A549 (cell line): ENCODE results near the gene PLXNB2. TPM values are rescaled to one million over a fixed set of nuclear protein-coding genes. Genes with fewer than 3 reads are reported as not detected.

Experiments used
- ATAC-seq, 2 experiments: fragments of 200-7000 bp in 1 of 2; fragments of >200 bp in 1 of 2; cut with Nextera tagmentation in 1 of 2; cut with Tn5 transposase in 1 of 2; 3 replicates each; pipeline versions ENCODE4 v1.8.0 to v1.9.1; 2018 to 2020; ENCODE audit warnings: mild to moderate bottlenecking in 1 of 2, moderate library complexity in 1 of 2
- CTCF ChIA-PET: fragments of 300-600 bp; sonication (Branson Sonifier 250); formaldehyde crosslinking; extraction: SDS; loops from one replicate; lab custom pipeline; 2021; ENCODE audit warnings: antibody characterized with exemption, inconsistent platforms; lab: Yijun Ruan, JAX
- POLR2A ChIA-PET: fragments of 350-600 bp; formaldehyde crosslinking; extraction: SDS; loops from one replicate; lab custom pipeline; 2021; ENCODE audit warnings: antibody characterized with exemption, inconsistent platforms; lab: Yijun Ruan, JAX
- DNase-seq, 2 experiments: peaks; one replicate each; pipeline versions ENCODE4 v3.0.0 to v3.0.0-alpha.2; 2011 to 2016; ENCODE audit warnings: low read depth in 1 of 2, low spot score in 1 of 2
- FAIRE-seq: peaks from 2 replicates; lab custom pipeline; 2011; peaks lifted over from hg19 to GRCh38; lab: Jason Lieb, UNC
- H3K27ac ChIP-seq, 2 experiments: fragments of >200 bp; sonication (Bioruptor Twin); formaldehyde crosslinking; 3 replicates each; pipeline ENCODE4 v1.5.1; 2016 to 2017
- H3K4me1 ChIP-seq: fragments of >200 bp; sonication (Bioruptor Twin); formaldehyde crosslinking; 3 replicates; pipeline ENCODE4 v1.6.1; 2016
- H3K4me2 ChIP-seq: fragments of >200 bp; sonication (Bioruptor Twin); formaldehyde crosslinking; 3 replicates; pipeline ENCODE4 v1.6.1; 2016
- H3K4me3 ChIP-seq: fragments of >200 bp; sonication (Bioruptor Twin); formaldehyde crosslinking; 3 replicates; pipeline ENCODE4 v1.5.1; 2016
- H3K9me3 ChIP-seq: fragments of >200 bp; sonication (Bioruptor Twin); formaldehyde crosslinking; 3 replicates; pipeline ENCODE4 v1.6.1; 2016
- BHLHE40 ChIP-seq: IDR thresholded peaks from 2 replicates; pipeline ENCODE4 v1.6.1; 2012; ENCODE audit warnings: low read depth, low read length, inconsistent platforms
- CBX2 ChIP-seq: fragments of 200-600 bp; sonication (generic); IDR thresholded peaks from 2 replicates; pipeline ENCODE4 v1.6.1; 2016; ENCODE audit warnings: low read depth, mild to moderate bottlenecking, borderline replicate concordance
- CBX8 ChIP-seq: fragments of 200-600 bp; sonication (generic); IDR thresholded peaks from 2 replicates; pipeline ENCODE4 v1.6.1; 2016
- CHD4 ChIP-seq: fragments of 200-600 bp; sonication (generic); IDR thresholded peaks from 2 replicates; pipeline ENCODE4 v1.6.1; 2016; ENCODE audit warnings: antibody characterized with exemption, mild to moderate bottlenecking, borderline replicate concordance
- E2F6 ChIP-seq: IDR thresholded peaks from 2 replicates; pipeline ENCODE4 v1.6.1; 2012; ENCODE audit warnings: low read depth, borderline replicate concordance
- EHF ChIP-seq: fragments of 250-450 bp; sonication (Bioruptor Pico); IDR thresholded peaks from 2 replicates; pipeline ENCODE4 v1.5.0; 2020; ENCODE audit warnings: mild to moderate bottlenecking
- EP300 ChIP-seq, 2 experiments: fragments of >200 bp; sonication (Bioruptor Twin); formaldehyde crosslinking; IDR thresholded peaks; 2 replicates in 1 of 2; 3 replicates in 1 of 2; pipeline ENCODE4 v1.6.1; 2016 to 2017
- HOXB5 ChIP-seq: fragments of 250-450 bp; sonication (Bioruptor Pico); IDR thresholded peaks from 2 replicates; pipeline ENCODE4 v1.5.0; 2020; ENCODE audit warnings: mild to moderate bottlenecking, moderate library complexity
- JUN ChIP-seq, 2 experiments: fragments of >200 bp; sonication (Bioruptor Twin); formaldehyde crosslinking; IDR thresholded peaks; 2 replicates in 1 of 2; 3 replicates in 1 of 2; pipeline ENCODE4 v1.6.1; 2016 to 2017
- MAX ChIP-seq: IDR thresholded peaks from 2 replicates; pipeline ENCODE4 v1.6.1; 2012
- NPAS2 ChIP-seq: fragments of 250-450 bp; sonication (Bioruptor Pico); IDR thresholded peaks from 2 replicates; pipeline ENCODE4 v1.8.0; 2022; ENCODE audit warnings: mild to moderate bottlenecking, moderate library complexity, borderline replicate concordance
- NR3C1 ChIP-seq: fragments of >200 bp; sonication (Bioruptor Twin); formaldehyde crosslinking; IDR thresholded peaks from 3 replicates; pipeline ENCODE4 v1.6.1; 2017
- PHF8 ChIP-seq: fragments of 200-600 bp; sonication (generic); IDR thresholded peaks from 2 replicates; pipeline ENCODE4 v1.6.1; 2016; ENCODE audit warnings: low read depth, mild to moderate bottlenecking, antibody characterized with exemption, moderate library complexity, borderline replicate concordance
- POLR2A ChIP-seq: IDR thresholded peaks from 2 replicates; pipeline ENCODE4 v1.6.1; 2012; ENCODE audit warnings: mild to moderate bottlenecking, low read length
- RAD21 ChIP-seq, 2 experiments: fragments of >200 bp in 1 of 2; sonication (Bioruptor Twin) in 1 of 2; formaldehyde crosslinking in 1 of 2; IDR thresholded peaks in 1 of 2; conservative IDR thresholded peaks in 1 of 2; 2 replicates in 1 of 2; 3 replicates in 1 of 2; pipeline ENCODE4 v1.6.1; 2012 to 2018; ENCODE audit warnings: inconsistent platforms in 1 of 2
- RARB ChIP-seq: fragments of 250-450 bp; sonication (Bioruptor Pico); IDR thresholded peaks from 2 replicates; pipeline ENCODE4 v1.8.0; 2021; ENCODE audit warnings: mild to moderate bottlenecking, moderate library complexity
- RCOR1 ChIP-seq: fragments of 150-350 bp; IDR thresholded peaks from 2 replicates; pipeline ENCODE4 v1.6.1; 2014; ENCODE audit warnings: antibody characterized with exemption, low read length, low read depth
- RFX5 ChIP-seq: fragments of 450-650 bp; IDR thresholded peaks from 2 replicates; pipeline ENCODE4 v1.7.1; 2014; ENCODE audit warnings: antibody characterized with exemption, mild to moderate bottlenecking, moderate library complexity
- SMC3 ChIP-seq: fragments of >200 bp; sonication (Bioruptor Twin); formaldehyde crosslinking; IDR thresholded peaks from 3 replicates; pipeline ENCODE4 v1.6.1; 2018; ENCODE audit warnings: inconsistent platforms
- TFCP2L1 ChIP-seq: fragments of 250-450 bp; sonication (Bioruptor Pico); IDR thresholded peaks from 2 replicates; pipeline ENCODE4 v1.5.0; 2021; ENCODE audit warnings: mild to moderate bottlenecking
- TP53 ChIP-seq: fragments of 250-450 bp; sonication (Bioruptor Pico); IDR thresholded peaks from 2 replicates; pipeline ENCODE4 v1.5.0; 2021; ENCODE audit warnings: mild to moderate bottlenecking, moderate library complexity
- ZC3H11A ChIP-seq: fragments of 450-650 bp; IDR thresholded peaks from 2 replicates; pipeline ENCODE4 v1.6.1; 2014; ENCODE audit warnings: antibody characterized with exemption, mild to moderate bottlenecking
- WGBS: methylation state at CpG from one replicate; pipeline ENCODE4 v1.1.6; 2017; ENCODE audit errors: missing lambda C conversion rate; 5-methylcytosine and 5-hydroxymethylcytosine counted together
- polyA plus RNA-seq, 4 experiments: library from polyadenylated mRNA; depleted of rRNA in 3 of 4; stranded (reverse); fragments of >200 nt; fragmentation: RNase III in 1 of 4; extraction: RNeasy Plus Mini Kit Qiagen cat#74134 plus additional on column Dnase treatment in 1 of 4; gene quantifications; 2 replicates in 3 of 4; 3 replicates in 1 of 4; pipeline ENCODE4 v1.2.3, GENCODE V29; 2011 to 2017
- TF ChIP-seq, protein P1 (sequence below): fragments of >200 bp; sonication (Bioruptor Twin); formaldehyde crosslinking; IDR thresholded peaks from 3 replicates; pipeline ENCODE4 v1.5.1; 2016
- TF ChIP-seq, protein P2 (sequence below): fragments of >200 bp; sonication (Bioruptor Twin); formaldehyde crosslinking; IDR thresholded peaks from 3 replicates; pipeline ENCODE4 v1.6.1; 2016
- TF ChIP-seq, protein P3 (sequence below): fragments of 250-450 bp; sonication (Bioruptor Pico); IDR thresholded peaks from 2 replicates; pipeline ENCODE4 v1.5.0; 2021; ENCODE audit warnings: mild to moderate bottlenecking, moderate library complexity, borderline replicate concordance
- TF ChIP-seq, protein P4 (sequence below): fragments of 250-450 bp; sonication (Bioruptor Pico); IDR thresholded peaks from 2 replicates; pipeline ENCODE4 v1.5.0; 2020; ENCODE audit warnings: low read depth, mild to moderate bottlenecking, moderate library complexity

Gene PLXNB2
- polyA plus RNA-seq, 2 of the 4 experiments (the other 2 are of a cell fraction), result 24.6 to 64.4 TPM

- H3K4me3 ChIP-seq, result peak within 1 kb of the TSS; percentile 92
- peak; percentile 86 for TF ChIP-seq PHF8
- TF ChIP-seq NPAS2 (CRISPR knock-in tag), result no peak
- peak; percentile 38 for TF ChIP-seq POLR2A
- peak; percentile 62 for TF ChIP-seq E2F6
- peak in 1 of 2 experiments; percentile 62; a peak in 3 of 5 replicates for TF ChIP-seq RAD21 (conservative IDR thresholded peaks at IDR 0.05 in 1 of 2, IDR thresholded peaks at IDR 0.05 in 1 of 2)
- TF ChIP-seq RCOR1, result no peak
- TF ChIP-seq JUN (IDR thresholded peaks at IDR 0.05), result peak; percentile 17 to 82; a peak in 3 of 5 replicates
- TF ChIP-seq CBX8, result no peak
- TF ChIP-seq EHF (CRISPR knock-in tag), result no peak
- TF ChIP-seq SMC3, result peak; percentile 75
- TF ChIP-seq, protein P1, sequence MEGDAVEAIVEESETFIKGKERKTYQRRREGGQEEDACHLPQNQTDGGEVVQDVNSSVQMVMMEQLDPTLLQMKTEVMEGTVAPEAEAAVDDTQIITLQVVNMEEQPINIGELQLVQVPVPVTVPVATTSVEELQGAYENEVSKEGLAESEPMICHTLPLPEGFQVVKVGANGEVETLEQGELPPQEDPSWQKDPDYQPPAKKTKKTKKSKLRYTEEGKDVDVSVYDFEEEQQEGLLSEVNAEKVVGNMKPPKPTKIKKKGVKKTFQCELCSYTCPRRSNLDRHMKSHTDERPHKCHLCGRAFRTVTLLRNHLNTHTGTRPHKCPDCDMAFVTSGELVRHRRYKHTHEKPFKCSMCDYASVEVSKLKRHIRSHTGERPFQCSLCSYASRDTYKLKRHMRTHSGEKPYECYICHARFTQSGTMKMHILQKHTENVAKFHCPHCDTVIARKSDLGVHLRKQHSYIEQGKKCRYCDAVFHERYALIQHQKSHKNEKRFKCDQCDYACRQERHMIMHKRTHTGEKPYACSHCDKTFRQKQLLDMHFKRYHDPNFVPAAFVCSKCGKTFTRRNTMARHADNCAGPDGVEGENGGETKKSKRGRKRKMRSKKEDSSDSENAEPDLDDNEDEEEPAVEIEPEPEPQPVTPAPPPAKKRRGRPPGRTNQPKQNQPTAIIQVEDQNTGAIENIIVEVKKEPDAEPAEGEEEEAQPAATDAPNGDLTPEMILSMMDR, result peak; percentile 84
- peak; percentile 38; the same call in 1 of the 2 replicates for TF ChIP-seq HOXB5 (CRISPR knock-in tag)
- TF ChIP-seq MAX, result peak; percentile 57
- no peak for TF ChIP-seq CHD4
- no peak for TF ChIP-seq TFCP2L1 (CRISPR knock-in tag)
- TF ChIP-seq, protein P2, sequence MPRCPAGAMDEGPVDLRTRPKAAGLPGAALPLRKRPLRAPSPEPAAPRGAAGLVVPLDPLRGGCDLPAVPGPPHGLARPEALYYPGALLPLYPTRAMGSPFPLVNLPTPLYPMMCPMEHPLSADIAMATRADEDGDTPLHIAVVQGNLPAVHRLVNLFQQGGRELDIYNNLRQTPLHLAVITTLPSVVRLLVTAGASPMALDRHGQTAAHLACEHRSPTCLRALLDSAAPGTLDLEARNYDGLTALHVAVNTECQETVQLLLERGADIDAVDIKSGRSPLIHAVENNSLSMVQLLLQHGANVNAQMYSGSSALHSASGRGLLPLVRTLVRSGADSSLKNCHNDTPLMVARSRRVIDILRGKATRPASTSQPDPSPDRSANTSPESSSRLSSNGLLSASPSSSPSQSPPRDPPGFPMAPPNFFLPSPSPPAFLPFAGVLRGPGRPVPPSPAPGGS, result peak; percentile 63; the same call in 1 of the 3 replicates
- no peaks in the 10 kb centered on the region for H3K9me3 ChIP-seq
- H3K27ac ChIP-seq, result peak within 1 kb of the TSS; percentile 97
- H3K4me1 ChIP-seq, result peaks cover 17% of the 10 kb centered on the region; the same call in 2 of the 3 replicates
- 18% methylated on average over 4 of the region's 105 CpGs for WGBS
- no peak for FAIRE-seq
- peak within 1 kb of the TSS; percentile 91 for H3K4me2 ChIP-seq
- POLR2A ChIA-PET, result interaction anchor here (0.6 to 1.1 kb wide), 2 partner anchors 19 to 173 kb away, joined by 3 to 5 read pairs; partner anchors contain the start of gene PLXNB2
- peak; percentile 90 to 93 for ATAC-seq
- peak; percentile 49 to 71 for DNase-seq
- CTCF ChIA-PET, result interaction anchor here (0.6 to 9.8 kb wide), 18 partner anchors 9 to 85 kb away, joined by 3 to 74 read pairs (median 10); partner anchors contain the start of genes HDAC10 and PLXNB2
Measured at GRCh38 chr22:50326956-50327710, 19.7 kb upstream of the PLXNB2 start, which contains the start of gene DENND6B. Gene DENND6B (minus strand): TSS chr22:50327012. CDS start chr22:50326988, 24 bp downstream.

DNA sequence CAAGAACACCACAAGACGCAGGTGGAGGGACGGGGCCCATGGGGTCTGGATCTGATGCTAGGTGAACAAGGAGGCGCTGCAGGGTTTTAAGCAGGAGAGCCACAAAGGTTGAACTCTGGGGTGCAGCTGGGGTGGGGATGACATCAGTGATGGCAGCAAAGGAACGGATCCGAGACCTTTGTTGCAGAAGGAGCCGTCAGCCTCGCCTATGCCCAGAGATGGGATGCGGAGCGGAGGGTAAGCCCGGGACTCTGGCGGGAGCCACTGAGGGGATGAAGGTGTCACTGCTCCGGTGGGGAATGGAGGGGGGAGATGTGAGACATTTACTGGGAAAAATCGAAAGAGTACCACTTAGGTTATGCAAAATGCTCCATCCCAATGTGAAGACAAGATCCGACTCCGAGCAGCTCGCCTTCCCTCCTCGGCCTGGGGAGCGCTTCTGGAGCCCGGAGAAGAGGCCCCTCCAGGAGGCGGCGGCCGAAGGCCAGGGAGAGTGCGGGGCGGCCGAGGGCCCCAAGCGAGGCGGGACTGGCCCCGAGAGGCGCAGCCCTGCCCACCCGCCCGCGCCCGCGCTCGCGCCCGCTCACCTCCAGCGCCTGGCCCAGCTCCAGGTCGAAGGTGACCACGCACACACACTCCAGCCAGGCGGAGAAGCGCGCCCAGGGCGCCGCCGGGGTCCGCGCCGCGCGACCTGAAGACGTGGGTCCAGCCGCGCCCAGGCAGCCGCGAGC is 18.9 kb upstream of the PLXNB2 start:
- Histone ChIP-seq H3K27ac (peak overlapping the region; percentile 97), H3K4me1 (peaks cover 16% of the 10 kb centered on the region; the same call in 2 of the 3 replicates), H3K4me3 (peak overlapping the region; percentile 92), H3K4me2 (peak overlapping the region; percentile 91), H3K9me3 (no peaks in the 10 kb centered on the region)
- peak; percentile 41 to 59; a peak in 5 of 6 replicates for ATAC-seq
- ChIA-PET POLR2A (interaction anchor here (0.6 to 1.1 kb wide), 2 partner anchors 19 to 174 kb away, joined by 3 to 5 read pairs; partner anchors contain the start of gene PLXNB2), CTCF (interaction anchor here (0.6 to 9.8 kb wide), 18 partner anchors 10 to 85 kb away, joined by 3 to 74 read pairs (median 8); partner anchors contain the start of genes HDAC10 and PLXNB2)
- 63% methylated on average over 19 of the region's 56 CpGs for WGBS
- no peak for FAIRE-seq
- no peak for DNase-seq
- TF ChIP-seq TP53 (CRISPR knock-in tag) (no peak), RARB (CRISPR knock-in tag) (no peak), ZC3H11A (no peak), RFX5 (no peak), NR3C1 (no peak), EP300 (IDR thresholded peaks at IDR 0.05) (no peak), BHLHE40 (no peak), TFCP2L1 (CRISPR knock-in tag) (no peak), PHF8 (no peak), CBX2 (no peak)
- TF ChIP-seq, protein P3, sequence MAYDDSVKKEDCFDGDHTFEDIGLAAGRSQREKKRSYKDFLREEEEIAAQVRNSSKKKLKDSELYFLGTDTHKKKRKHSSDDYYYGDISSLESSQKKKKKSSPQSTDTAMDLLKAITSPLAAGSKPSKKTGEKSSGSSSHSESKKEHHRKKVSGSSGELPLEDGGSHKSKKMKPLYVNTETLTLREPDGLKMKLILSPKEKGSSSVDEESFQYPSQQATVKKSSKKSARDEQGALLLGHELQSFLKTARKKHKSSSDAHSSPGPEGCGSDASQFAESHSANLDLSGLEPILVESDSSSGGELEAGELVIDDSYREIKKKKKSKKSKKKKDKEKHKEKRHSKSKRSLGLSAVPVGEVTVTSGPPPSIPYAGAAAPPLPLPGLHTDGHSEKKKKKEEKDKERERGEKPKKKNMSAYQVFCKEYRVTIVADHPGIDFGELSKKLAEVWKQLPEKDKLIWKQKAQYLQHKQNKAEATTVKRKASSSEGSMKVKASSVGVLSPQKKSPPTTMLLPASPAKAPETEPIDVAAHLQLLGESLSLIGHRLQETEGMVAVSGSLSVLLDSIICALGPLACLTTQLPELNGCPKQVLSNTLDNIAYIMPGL (CRISPR knock-in tag), result no peak
- TF ChIP-seq, protein P4, sequence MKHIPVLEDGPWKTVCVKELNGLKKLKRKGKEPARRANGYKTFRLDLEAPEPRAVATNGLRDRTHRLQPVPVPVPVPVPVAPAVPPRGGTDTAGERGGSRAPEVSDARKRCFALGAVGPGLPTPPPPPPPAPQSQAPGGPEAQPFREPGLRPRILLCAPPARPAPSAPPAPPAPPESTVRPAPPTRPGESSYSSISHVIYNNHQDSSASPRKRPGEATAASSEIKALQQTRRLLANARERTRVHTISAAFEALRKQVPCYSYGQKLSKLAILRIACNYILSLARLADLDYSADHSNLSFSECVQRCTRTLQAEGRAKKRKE (CRISPR knock-in tag), result no peak
- TF ChIP-seq, protein P2, result no peak
